AG04449 (cell line): ENCODE data around the gene KCNC4.

Source experiments
- CTCF ChIA-PET: fragments of 350-600 bp; formaldehyde crosslinking; extraction: SDS; loops from one replicate; lab custom pipeline; 2021; ENCODE audit warnings: antibody characterized with exemption; lab: Yijun Ruan, JAX
- POLR2A ChIA-PET: fragments of 400-600, 350-600 bp; formaldehyde crosslinking; extraction: SDS; loops from one replicate; lab custom pipeline; 2020; ENCODE audit warnings: antibody characterized with exemption, inconsistent platforms; lab: Yijun Ruan, JAX
- DNase-seq: peaks from one replicate; pipeline ENCODE4 v3.0.0-alpha.2; 2010; ENCODE audit warnings: low read depth, low spot score
- H3K4me3 ChIP-seq: 2 replicates; pipeline ENCODE4 v1.5.1; 2011; ENCODE audit warnings: low read depth, mild to moderate bottlenecking, control low read depth, low read length
- CTCF ChIP-seq: IDR thresholded peaks from one replicate; pipeline ENCODE4 v1.5.1; 2011; ENCODE audit warnings: mild to moderate bottlenecking, moderate library complexity, low read length, control low read depth, inconsistent platforms; ENCODE audit not compliant: insufficient read depth; ENCODE audit errors: missing control alignments

Gene KCNC4

DNA sequence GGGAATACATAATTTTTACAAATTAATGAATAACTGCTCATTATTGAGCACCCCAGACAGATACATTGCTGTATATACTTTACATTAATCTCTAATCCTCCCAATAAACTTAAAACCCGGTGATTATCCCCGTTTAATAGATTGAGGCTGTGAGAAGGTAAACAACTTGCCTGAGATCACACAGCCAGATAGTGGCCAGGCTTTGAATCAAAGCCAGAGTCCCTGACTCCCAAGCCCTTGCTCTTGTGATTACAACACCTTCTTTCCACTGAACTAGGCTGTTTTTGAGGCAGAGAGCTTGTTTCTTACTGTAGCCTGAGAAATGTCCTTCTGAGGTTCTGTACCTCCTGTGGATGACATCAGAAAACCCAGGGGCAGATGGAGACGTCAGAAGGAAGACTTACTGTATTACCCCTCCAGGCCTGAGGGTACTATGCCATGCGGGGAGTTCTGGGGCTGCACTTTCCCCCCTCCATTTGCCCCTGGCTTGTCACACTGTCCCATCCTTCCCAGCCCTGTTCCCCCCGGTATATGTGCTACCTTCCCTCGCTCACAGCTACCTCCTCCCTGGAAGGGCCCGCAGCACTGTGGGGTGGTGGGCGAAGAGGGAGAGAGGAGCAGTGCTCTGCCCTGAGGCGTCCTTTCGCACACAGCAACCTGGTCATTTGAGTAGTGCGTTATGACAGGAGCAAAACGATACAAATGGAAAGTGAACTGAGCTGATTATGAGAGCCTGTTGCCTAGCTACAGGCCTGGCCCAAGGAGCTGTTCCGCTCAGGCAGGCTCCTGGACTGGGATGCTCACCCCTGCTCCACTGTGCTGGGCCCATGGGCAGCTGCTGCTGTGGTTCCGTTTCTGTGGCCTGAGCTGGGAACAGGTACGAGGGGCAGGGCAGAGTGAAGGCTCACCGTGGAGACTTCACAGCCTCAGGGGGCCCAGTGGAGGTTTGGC lies 4.6 kb downstream of the KCNC4 start:
- H3K4me3 ChIP-seq = no peak overlapping the region
- POLR2A ChIA-PET = no interaction called here
- TF ChIP-seq CTCF = no peak
- no peak for DNase-seq
- CTCF ChIA-PET = interaction anchor here (1.0 to 11.2 kb wide), 7 partner anchors 7 to 246 kb away, joined by 3 to 1192 read pairs (median 23); partner anchors contain the start of gene RBM15

DNA sequence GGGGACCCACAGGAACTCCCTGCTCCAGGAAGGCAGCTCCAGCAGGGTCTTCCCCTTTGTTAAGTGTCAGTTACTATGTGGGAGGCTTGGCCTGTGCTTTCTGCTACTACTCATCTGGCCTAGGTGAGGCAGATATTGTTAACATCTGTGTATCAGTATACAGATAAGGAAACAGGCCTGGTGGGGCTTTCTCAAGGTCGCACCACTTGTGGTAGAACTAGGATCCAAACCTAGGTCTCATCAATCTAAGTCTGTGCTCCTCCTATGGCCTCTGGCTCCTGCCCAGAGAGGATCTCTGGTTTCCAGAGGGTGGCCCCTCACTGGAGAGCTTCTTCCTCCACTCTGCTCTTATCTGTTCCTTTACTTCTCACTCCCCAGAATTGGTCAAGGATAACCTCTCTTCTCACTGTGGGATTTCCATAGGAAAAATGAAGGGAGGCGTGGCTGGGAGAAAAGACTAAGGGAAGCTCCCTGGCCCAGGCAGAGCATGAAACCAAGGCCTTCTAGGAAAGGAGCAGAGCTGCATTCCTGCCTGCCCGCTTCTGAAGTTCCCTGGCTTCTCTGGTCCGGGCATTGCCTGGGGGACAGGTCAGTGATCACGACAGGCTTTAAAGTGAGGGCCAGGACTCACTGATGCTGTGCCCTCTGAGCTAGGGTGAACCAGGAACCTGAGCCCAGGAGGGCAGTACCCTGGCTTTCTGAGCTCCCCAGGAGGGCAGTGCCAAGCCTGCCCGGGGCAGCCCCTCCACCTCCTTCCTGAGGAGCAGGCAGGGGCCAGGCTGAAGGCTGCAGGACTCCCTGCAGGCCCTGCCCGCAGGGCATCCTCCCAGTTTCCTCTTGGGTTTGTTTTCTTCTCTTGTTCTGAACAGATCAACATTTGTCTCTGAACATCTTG lies 5.8 kb downstream of the KCNC4 start:
- no peak overlapping the region for H3K4me3 ChIP-seq
- no peak for TF ChIP-seq CTCF
- CTCF ChIA-PET = interaction anchor here (0.6 to 11.2 kb wide), 6 partner anchors 8 to 404 kb away, joined by 3 to 1192 read pairs (median 14); no protein-coding TSS in a partner anchor
- DNase-seq = no peak
- POLR2A ChIA-PET = interaction anchor here (0.8 kb wide), 1 partner anchor 8 kb away, joined by 3 read pairs; no protein-coding TSS in a partner anchor

DNA sequence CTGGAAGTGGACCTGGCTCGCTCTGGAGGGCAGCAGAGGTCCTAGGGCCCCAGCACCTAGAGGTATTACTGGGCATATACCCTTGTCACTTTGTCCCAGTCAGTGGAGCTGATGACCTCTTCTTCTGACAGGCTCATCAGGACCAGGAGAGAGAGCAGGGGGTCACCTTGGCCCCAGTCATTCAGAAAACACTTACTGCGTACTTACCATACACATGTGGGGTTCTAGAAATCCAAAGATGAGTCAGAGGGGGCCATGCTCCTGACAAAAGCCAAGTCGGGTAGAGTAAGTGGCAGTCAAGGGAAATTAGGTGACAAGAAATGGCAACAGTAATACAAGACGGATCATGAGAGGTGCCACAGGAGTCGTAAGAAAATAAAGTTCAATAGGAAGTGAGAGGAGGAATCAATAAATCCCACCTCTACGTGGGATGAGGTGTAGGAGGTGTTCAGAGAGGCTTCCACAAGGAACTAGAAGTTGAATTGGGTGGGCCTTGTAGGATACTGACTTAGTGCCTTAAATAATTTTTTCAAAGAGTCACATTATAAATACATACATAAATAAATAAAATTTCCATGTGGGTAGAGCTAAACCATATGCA lies 6.8 kb downstream of the KCNC4 start:
- no peak for TF ChIP-seq CTCF
- no peak for DNase-seq
- ChIA-PET CTCF (interaction anchor here (1.2 to 11.2 kb wide), 5 partner anchors 9 to 244 kb away, joined by 3 to 1192 read pairs (median 23); no protein-coding TSS in a partner anchor), POLR2A (no interaction called here)
- H3K4me3 ChIP-seq = no peak overlapping the region

- CTCF ChIA-PET = interaction anchor here (1.2 to 3.8 kb wide), 2 partner anchors 10 to 11 kb away, joined by 3 to 29 read pairs; no protein-coding TSS in a partner anchor
- DNase-seq = no peak
Observed at GRCh38 chr1:110218137-110218536, 8.0 kb downstream of the KCNC4 start.

DNA sequence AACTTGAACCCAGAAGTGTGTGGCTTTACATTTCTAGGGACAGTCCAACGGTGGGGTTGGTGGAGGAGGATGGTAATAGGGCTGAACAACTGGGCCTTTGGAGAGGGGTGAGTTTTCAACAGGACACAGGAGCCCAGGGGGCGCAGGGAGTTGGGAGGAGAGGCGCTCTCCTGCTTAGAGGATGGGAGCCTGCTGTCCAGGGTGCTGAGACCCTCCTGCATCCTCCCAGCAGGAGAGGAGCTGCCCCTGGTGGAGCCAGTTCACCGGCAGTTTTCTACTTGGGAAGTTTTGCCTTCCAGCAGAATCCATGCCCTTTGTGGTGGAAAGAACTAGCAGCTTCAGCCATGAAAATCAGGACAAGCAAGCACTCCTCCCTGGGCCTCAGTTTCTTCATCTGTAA lies 8.6 kb downstream of the KCNC4 start:
- ChIA-PET CTCF (interaction anchor here (0.8 to 2.1 kb wide), 8 partner anchors 8 to 277 kb away, joined by 4 to 14 read pairs (median 6); no protein-coding TSS in a partner anchor), POLR2A (no interaction called here)
- H3K4me3 ChIP-seq = no peak overlapping the region
- no peak for DNase-seq
- peak; percentile 11 for TF ChIP-seq CTCF

More at GRCh38 chr1:110218137-110218536, 8.0 kb downstream of the KCNC4 start:
- POLR2A ChIA-PET = no interaction called here
- no peak for TF ChIP-seq CTCF
- no peak overlapping the region for H3K4me3 ChIP-seq
